ENCODE results near the gene HSDL2.

The HSDL2 gene

GRCh38 chr9:112520656-112521055, 140.7 kb downstream of the HSDL2 start:
- Histone ChIP-seq H3K14ac (ENCODE audit: low read length) (no peak overlapping the region), H3K9me3 (replicated peaks in 1 of 2; ENCODE audit: control insufficient read depth in 2 of 2, insufficient read depth in 1 of 2, low read depth in 1 of 2, low read length in 2 of 2) (peaks cover 0 to 9% of the 10 kb centered on the region in 2 donors), H3K4me2 (ENCODE audit: insufficient read depth, low read length, poor library complexity, severe bottlenecking) (no peak overlapping the region), H2BK5ac (ENCODE audit: low read length) (no peak overlapping the region), H3K27ac (replicated peaks; ENCODE audit: low read length) (no peak overlapping the region), H3K23ac (ENCODE audit: low read depth, low read length, poor library complexity) (no peak overlapping the region), H3K4me1 (ENCODE audit: control insufficient read depth in 2 of 2, insufficient read depth in 1 of 2, low read depth in 1 of 2, low read length in 2 of 2) (no peaks in the 10 kb centered on the region), H2BK15ac (ENCODE audit: low read length) (no peak overlapping the region), H3K4ac (ENCODE audit: low read length) (no peak overlapping the region), H3K27me3 (ENCODE audit: control insufficient read depth in 3 of 3, insufficient read depth in 3 of 3, low read depth in 1 of 3, low read length in 3 of 3) (no peaks in the 10 kb centered on the region), H3K18ac (ENCODE audit: low read length) (no peak overlapping the region), H3K9ac (ENCODE audit: low read depth, low read length, poor library complexity) (no peak overlapping the region), H2BK12ac (ENCODE audit: low read length) (no peak overlapping the region), H3K4me3 (ENCODE audit: low read length in 2 of 2) (no peak overlapping the region), H2BK120ac (ENCODE audit: low read depth, low read length) (no peak overlapping the region), H3K79me1 (ENCODE audit: low read depth, low read length) (no peaks in the 10 kb centered on the region), H4K8ac (ENCODE audit: low read depth, low read length) (no peak overlapping the region), H3K36me3 (replicated peaks in 1 of 2; ENCODE audit: control insufficient read depth in 2 of 2, insufficient read depth in 2 of 2, low read length in 2 of 2) (peaks cover 0 to 9% of the 10 kb centered on the region in 2 donors), H4K91ac (ENCODE audit: low read depth, low read length, poor library complexity) (no peak overlapping the region), H2AK5ac (ENCODE audit: low read depth, low read length) (no peak overlapping the region), H2AFZ (ENCODE audit: low read length) (no peak overlapping the region)
- no peak for DNase-seq (ENCODE audit: low spot score)
- WGBS, 2 donors (ENCODE audit: extremely low coverage in 2 of 2, insufficient read length in 2 of 2, insufficient replicate concordance in 1 of 2) = no CpG with 5 or more reads among the region's 3 CpGs
